Adrenal gland (tissue), 5 donors: ENCODE results near the gene TMEM117.

ENCODE experiments used
- CTCF ChIP-seq, 6 experiments: fragments of 450-650 bp in 4 of 6; fragments of 200-600 bp in 2 of 6; sonication (generic) in 1 of 6; IDR thresholded peaks; 1 replicate in 5 of 6; 2 replicates in 1 of 6; pipeline versions ENCODE4 v1.5.1 to v1.8.0; 2016 to 2021; ENCODE audit warnings: antibody characterized with exemption in 6 of 6, mild to moderate bottlenecking in 2 of 6, moderate library complexity in 1 of 6
- POLR2A ChIP-seq, 2 donors: fragments of 450-650 bp; IDR thresholded peaks; one replicate each; pipeline ENCODE4 v1.6.1; 2017; ENCODE audit warnings: antibody characterized with exemption in 2 of 2, mild to moderate bottlenecking in 2 of 2, moderate library complexity in 1 of 2
- donor health status: DM: no; HTN: no; CAD: no.

- no peak for TF ChIP-seq CTCF (IDR thresholded peaks at IDR 0.05)
- TF ChIP-seq POLR2A (IDR thresholded peaks at IDR 0.05), result no peak
Observed at GRCh38 chr12:44381341-44381740, 545.5 kb downstream of the TMEM117 start.
